ENCODE results near the gene NCOA7. TPM values are rescaled to one million over a fixed set of nuclear protein-coding genes. Genes with fewer than 3 reads are reported as not detected.

Gene NCOA7
- total and polyA plus RNA-seq, 12 donors: 4.2 to 21.3 (median 10.3) TPM

GRCh38 chr6:125952764-125953501 is 162.2 kb downstream of the NCOA7 start:
- H3K36me3 ChIP-seq: no peaks in the 10 kb centered on the region
- H3K27me3 ChIP-seq: no peaks in the 10 kb centered on the region
- no peak for DNase-seq
- 89% methylated on average over 7 of the region's 7 CpGs for WGBS, 2 donors
- H3K4me1 ChIP-seq: peaks cover 0 to 15% (median 9%) of the 10 kb centered on the region in 9 donors
- no peak for ATAC-seq
- peak in 1 of 9 donors; percentile 32 for TF ChIP-seq CTCF (IDR thresholded peaks at IDR 0.05)
- intact Hi-C loops (cut with DNase I): loop anchor here in 6 of 10 donors (5.0 to 10.0 kb wide), 7 partner anchors 36 to 638 kb away; no protein-coding TSS in a partner anchor
- no peaks in the 10 kb centered on the region for H3K9me3 ChIP-seq
- H3K4me3 ChIP-seq: no peak overlapping the region
- H3K27ac ChIP-seq: no peak overlapping the region

GRCh38 chr6:125953502-125953875 is 162.7 kb downstream of the NCOA7 start:
- TF ChIP-seq CTCF (IDR thresholded peaks at IDR 0.05): no peak
- Histone ChIP-seq H3K4me1 (peaks cover 0 to 18% (median 14%) of the 10 kb centered on the region in 9 donors), H3K4me3 (no peak overlapping the region), H3K27me3 (no peaks in the 10 kb centered on the region), H3K36me3 (no peaks in the 10 kb centered on the region), H3K9me3 (no peaks in the 10 kb centered on the region), H3K27ac (no peak overlapping the region)
- intact Hi-C loops (cut with DNase I): loop anchor here in 6 of 10 donors (5.0 to 10.0 kb wide), 7 partner anchors 36 to 639 kb away; no protein-coding TSS in a partner anchor
- WGBS, 2 donors: 73 to 74% methylated on average over 11 of the region's 11 CpGs
- no peak for DNase-seq
- ATAC-seq: no peak

GRCh38 chr6:125954735-125955339 is 164.1 kb downstream of the NCOA7 start:
- Histone ChIP-seq H3K27ac (no peak overlapping the region), H3K4me3 (no peak overlapping the region), H3K9me3 (no peaks in the 10 kb centered on the region), H3K4me1 (peaks cover 0 to 30% (median 23%) of the 10 kb centered on the region in 9 donors), H3K27me3 (no peaks in the 10 kb centered on the region), H3K36me3 (no peaks in the 10 kb centered on the region)
- TF ChIP-seq CTCF (IDR thresholded peaks at IDR 0.05): no peak
- 59 to 70% methylated on average over 5 of the region's 5 CpGs for WGBS, 2 donors
- DNase-seq (no peak), ATAC-seq (no peak)
- intact Hi-C loops (cut with DNase I): loop anchor here in 8 of 10 donors (5.0 to 10.0 kb wide), 12 partner anchors 38 to 653 kb away; partner anchors contain the start of genes NCOA7 (in 3 of the 8) and HDDC2 (in 2 of the 8)

GRCh38 chr6:125955973-125956372 is 165.2 kb downstream of the NCOA7 start:
- whole genome bisulfite sequencing, 2 donors: 38 to 48% methylated on average over 5 of the region's 5 CpGs
- peaks cover 0 to under 1% (median 0%) of the 10 kb centered on the region in 9 donors for H3K36me3 ChIP-seq
- H3K9me3 ChIP-seq: no peaks in the 10 kb centered on the region
- peaks cover 0 to 30% (median 24%) of the 10 kb centered on the region in 9 donors for H3K4me1 ChIP-seq
- no peak for TF ChIP-seq CTCF (IDR thresholded peaks at IDR 0.05)
- DNase-seq: no peak
- no peaks in the 10 kb centered on the region for H3K27me3 ChIP-seq
- intact Hi-C loops (cut with DNase I): loop anchor here in 8 of 10 donors (1.0 to 10.0 kb wide), 14 partner anchors 39 to 654 kb away; partner anchors contain the start of genes NCOA7 (in 3 of the 8) and HDDC2 (in 2 of the 8)
- ATAC-seq: no peak
- peak overlapping the region in 8 of 10 donors; percentile 89 to 97 (median 95) for H3K27ac ChIP-seq
- peak overlapping the region in 9 of 10 donors; percentile 70 to 100 (median 87) for H3K4me3 ChIP-seq
